GM20000 (cell line): Measurements from ENCODE around the gene PXT1.
"Not testable (repeated sequence)": the region's sequence is repeated elsewhere in the genome, so short reads cannot be mapped to it uniquely, and the experiment has no call there.

ENCODE experiments used
- DNase-seq: peaks from one replicate; pipeline ENCODE4 v3.0.0; 2012; ENCODE audit warnings: low spot score
- CTCF ChIP-seq: IDR thresholded peaks from 2 replicates; pipeline ENCODE4 v1.5.1; 2012; ENCODE audit warnings: mild to moderate bottlenecking, control low read depth; ENCODE audit errors: extremely low read depth, missing control alignments

Gene PXT1

GRCh38 chr6:36413489-36414480 lies 28.9 kb downstream of the PXT1 start:
- no peak for TF ChIP-seq CTCF

GRCh38 chr6:36409718-36410117 lies 32.9 kb downstream of the PXT1 start:
- DNase-seq: not testable (repeated sequence)

More at GRCh38 chr6:36413489-36414480, 28.9 kb downstream of the PXT1 start:
- no peak for DNase-seq

GRCh38 chr6:36404164-36404563 lies 38.5 kb downstream of the PXT1 start:
- no peak for DNase-seq
- no peak for TF ChIP-seq CTCF

- DNase-seq: no peak
- no peak for TF ChIP-seq CTCF
These were observed 40.2 kb downstream of the PXT1 start for GRCh38 chr6:36402481-36402880.

GRCh38 chr6:36399970-36400369 lies 42.7 kb downstream of the PXT1 start:
- DNase-seq: no peak
- no peak for TF ChIP-seq CTCF

- no peak for DNase-seq
- no peak for TF ChIP-seq CTCF
These were observed 50.0 kb downstream of the PXT1 start for GRCh38 chr6:36392621-36393020.

- no peak for TF ChIP-seq CTCF
- DNase-seq: no peak
These were observed 53.3 kb downstream of the PXT1 start for GRCh38 chr6:36389353-36389752.
